Coronary artery (tissue), 2 donors: ENCODE results near the gene TTC23.
"Not testable (repeated sequence)": the region's sequence is repeated elsewhere in the genome, so short reads cannot be mapped to it uniquely, and the experiment has no call there.

Source experiments
- DNase-seq: peaks from one replicate; pipeline ENCODE4 v3.0.0-alpha.2; 2017; ENCODE audit warnings: low spot score
- H3K27ac ChIP-seq, 2 donors: fragments of 200-600 bp; sonication (generic); one replicate each; pipeline ENCODE4 v1.5.1; 2016 to 2019
- H3K4me3 ChIP-seq: fragments of 200-600 bp; sonication (generic); 2 replicates; pipeline ENCODE4 v1.5.1; 2016; ENCODE audit warnings: mild to moderate bottlenecking, moderate library complexity
- CTCF ChIP-seq: fragments of 200-600 bp; sonication (generic); IDR thresholded peaks from one replicate; pipeline ENCODE4 v1.5.1; 2019; ENCODE audit warnings: antibody characterized with exemption

The TTC23 gene

GRCh38 chr15:99117111-99117510 lies 132.3 kb downstream of the TTC23 start:
- no peak for TF ChIP-seq CTCF
- DNase-seq: peak; percentile 38
- Histone ChIP-seq H3K4me3 (no peak overlapping the region), H3K27ac (peak overlapping the region; percentile 65 to 87)

GRCh38 chr15:99115300-99116215 lies 133.8 kb downstream of the TTC23 start:
- no peak for DNase-seq
- H3K27ac ChIP-seq: peak overlapping the region; percentile 65 to 90
- no peak overlapping the region for H3K4me3 ChIP-seq
- no peak for TF ChIP-seq CTCF

GRCh38 chr15:99114511-99115299 lies 134.7 kb downstream of the TTC23 start:
- DNase-seq: peak; percentile 89
- Histone ChIP-seq H3K4me3 (no peak overlapping the region), H3K27ac (peak overlapping the region; percentile 65 to 90)
- no peak for TF ChIP-seq CTCF

- TF ChIP-seq CTCF: no peak
- no peak overlapping the region for H3K4me3 ChIP-seq
- H3K27ac ChIP-seq: peak overlapping the region; percentile 65 to 90
- no peak for DNase-seq
These were observed 135.7 kb downstream of the TTC23 start for GRCh38 chr15:99113547-99114271.

- DNase-seq, H3K4me3 ChIP-seq: not testable (repeated sequence)
- peak overlapping the region in 1 of 2 donors; percentile 86 for H3K27ac ChIP-seq
These were observed 137.7 kb downstream of the TTC23 start for GRCh38 chr15:99111641-99112040.

GRCh38 chr15:99110581-99111320 lies 138.6 kb downstream of the TTC23 start:
- DNase-seq: no peak
- TF ChIP-seq CTCF: no peak
- Histone ChIP-seq H3K4me3 (peak overlapping the region; percentile 48), H3K27ac (peak overlapping the region; percentile 86 to 90)
